ENCODE data around the gene RNASEL. TPM values are rescaled to one million over a fixed set of nuclear protein-coding genes. Genes with fewer than 3 reads are reported as not detected.

The RNASEL gene
- total RNA-seq, 1 experiment from 2014 or later, result 7.0 TPM

- Mint-ChIP-seq H3K9me3 (ENCODE audit: low read depth, unreplicated experiment) (peaks cover 3% of the 10 kb centered on the region), H3K4me3 (ENCODE audit: low read depth, unreplicated experiment) (no peak overlapping the region), H3K27ac (ENCODE audit: unreplicated experiment) (no peak overlapping the region), H3K4me1 (ENCODE audit: low read depth, unreplicated experiment) (peaks cover 12% of the 10 kb centered on the region), H3K27me3 (ENCODE audit: unreplicated experiment) (no peaks in the 10 kb centered on the region), H3K36me3 (ENCODE audit: insufficient read depth, unreplicated experiment) (no peaks in the 10 kb centered on the region)
- TF ChIP-seq CTCF (IDR thresholded peaks at IDR 0.05; ENCODE audit: unreplicated experiment), result no peak
- no peak for DNase-seq
- BruUV-seq (replicated peaks), result no TSS peak
- CTCF ChIA-PET, result no interaction called here
- intact Hi-C loops (cut with micrococcal nuclease; ENCODE audit: unreplicated experiment), result no loop called here
Observed at GRCh38 chr1:182624577-182624976, 35.5 kb upstream of the RNASEL start.

GRCh38 chr1:182622901-182623528, 34.0 kb upstream of the RNASEL start:
- no peak for DNase-seq
- BruUV-seq (replicated peaks), result no TSS peak
- CTCF ChIA-PET, result no interaction called here
- TF ChIP-seq CTCF (IDR thresholded peaks at IDR 0.05; ENCODE audit: unreplicated experiment), result no peak
- no peaks in the 10 kb centered on the region for H3K27me3 Mint-ChIP-seq (ENCODE audit: unreplicated experiment)
- peaks cover 3% of the 10 kb centered on the region for H3K9me3 Mint-ChIP-seq (ENCODE audit: low read depth, unreplicated experiment)
- peaks cover 16% of the 10 kb centered on the region for H3K4me1 Mint-ChIP-seq (ENCODE audit: low read depth, unreplicated experiment)
- no peaks in the 10 kb centered on the region for H3K36me3 Mint-ChIP-seq (ENCODE audit: insufficient read depth, unreplicated experiment)
- intact Hi-C loops (cut with micrococcal nuclease; ENCODE audit: unreplicated experiment), result no loop called here
- H3K4me3 Mint-ChIP-seq (ENCODE audit: low read depth, unreplicated experiment), result no peak overlapping the region
- H3K27ac Mint-ChIP-seq (ENCODE audit: unreplicated experiment), result no peak overlapping the region

- Mint-ChIP-seq H3K4me3 (ENCODE audit: low read depth, unreplicated experiment) (no peak overlapping the region), H3K27ac (ENCODE audit: unreplicated experiment) (no peak overlapping the region), H3K4me1 (ENCODE audit: low read depth, unreplicated experiment) (peaks cover 25% of the 10 kb centered on the region), H3K27me3 (ENCODE audit: unreplicated experiment) (no peaks in the 10 kb centered on the region), H3K9me3 (ENCODE audit: low read depth, unreplicated experiment) (peaks cover 3% of the 10 kb centered on the region), H3K36me3 (ENCODE audit: insufficient read depth, unreplicated experiment) (peaks cover 9% of the 10 kb centered on the region)
- no TSS peak for BruUV-seq (replicated peaks)
- no peak for DNase-seq
- intact Hi-C loops (cut with micrococcal nuclease; ENCODE audit: unreplicated experiment), result no loop called here
- CTCF ChIA-PET, result no interaction called here
- no peak for TF ChIP-seq CTCF (IDR thresholded peaks at IDR 0.05; ENCODE audit: unreplicated experiment)
Observed at GRCh38 chr1:182621906-182622305, 32.9 kb upstream of the RNASEL start.

- no peak for DNase-seq
- peaks cover 26% of the 10 kb centered on the region for H3K4me1 Mint-ChIP-seq (ENCODE audit: low read depth, unreplicated experiment)
- no TSS peak for BruUV-seq (replicated peaks)
- H3K27ac Mint-ChIP-seq (ENCODE audit: unreplicated experiment), result no peak overlapping the region
- intact Hi-C loops (cut with micrococcal nuclease; ENCODE audit: unreplicated experiment), result no loop called here
- CTCF ChIA-PET, result interaction anchor here (0.7 kb wide), 1 partner anchor 240 kb away, joined by 3 read pairs; no protein-coding TSS in a partner anchor
- H3K36me3 Mint-ChIP-seq (ENCODE audit: insufficient read depth, unreplicated experiment), result peaks cover 17% of the 10 kb centered on the region
- no peak overlapping the region for H3K4me3 Mint-ChIP-seq (ENCODE audit: low read depth, unreplicated experiment)
- peaks cover 3% of the 10 kb centered on the region for H3K9me3 Mint-ChIP-seq (ENCODE audit: low read depth, unreplicated experiment)
- no peak for TF ChIP-seq CTCF (IDR thresholded peaks at IDR 0.05; ENCODE audit: unreplicated experiment)
- no peaks in the 10 kb centered on the region for H3K27me3 Mint-ChIP-seq (ENCODE audit: unreplicated experiment)
Observed at GRCh38 chr1:182620924-182621585, 32.0 kb upstream of the RNASEL start.
